ENCODE measurements around the gene ZHX3.

- TF ChIP-seq CTCF (IDR thresholded peaks at IDR 0.05; ENCODE audit: low read depth, low read length, poor library complexity, severe bottlenecking) (no peak), EZH2phosphoT487 (IDR thresholded peaks at IDR 0.05; ENCODE audit: borderline replicate concordance, low read length) (no peak)
Observed at GRCh38 chr20:41175727-41176330, 141.7 kb downstream of the ZHX3 start.

Measured in DOHH2 (cell line).